K562 (cell line): ENCODE data around the gene TKT. TPM values are rescaled to one million over a fixed set of nuclear protein-coding genes. Genes with fewer than 3 reads are reported as not detected.

ENCODE experiments used
- ATAC-seq: fragments of 200-7000 bp; cut with Tn5 transposase; 3 replicates; pipeline ENCODE4 v1.9.1; 2020; ENCODE audit warnings: moderate library complexity
- BruUV-seq: library from RNA; stranded (reverse); fragments of 400-500 nt; replicated peaks from 2 replicates; lab custom pipeline; 2021; lab: Mats Ljungman, UMichigan
- CTCF ChIA-PET: fragments of 300-600 bp; formaldehyde crosslinking; extraction: SDS; loops from one replicate; lab custom pipeline; 2021; ENCODE audit warnings: low intra/inter-chr PET ratio; lab: Yijun Ruan, JAX
- POLR2A ChIA-PET: fragments of 300-600, 350-650 bp; sonication (Branson Sonifier 250); formaldehyde crosslinking; extraction: SDS; loops from one replicate; lab custom pipeline; 2021; ENCODE audit warnings: antibody characterized with exemption, inconsistent platforms; lab: Yijun Ruan, JAX
- DNase-seq, 4 experiments: peaks; one replicate each; pipeline versions ENCODE4 v3.0.0 to v3.0.0-alpha.2; 2011 to 2018; ENCODE audit warnings: low spot score in 3 of 4, mixed read lengths in 3 of 4; ENCODE audit errors: extremely low read depth in 1 of 4
- FAIRE-seq: peaks from 2 replicates; lab custom pipeline; 2011; peaks lifted over from hg19 to GRCh38; lab: Jason Lieb, UNC
- H2AFZ ChIP-seq: 2 replicates; pipeline ENCODE4 v1.6.0; 2011; ENCODE audit warnings: low read depth, low read length, control low read depth, inconsistent platforms
- H3K27ac ChIP-seq: fragments of 200-600 bp; 3 replicates; pipeline ENCODE4 v1.8.0; 2011; ENCODE audit warnings: low read depth, mild to moderate bottlenecking, control low read depth, inconsistent platforms, low read length, moderate library complexity, mixed read lengths; ENCODE audit errors: extremely low read depth
- H3K27me3 ChIP-seq, 2 experiments: fragments of 300-600 bp in 1 of 2; 2 replicates in 1 of 2; 3 replicates in 1 of 2; pipeline versions ENCODE4 v1.6.0 to v1.8.0; 2011; ENCODE audit warnings: inconsistent platforms in 2 of 2, low read length in 2 of 2, mild to moderate bottlenecking in 1 of 2, mixed read lengths in 1 of 2, moderate library complexity in 1 of 2; ENCODE audit not compliant: control insufficient read depth in 2 of 2, insufficient read depth in 2 of 2
- H3K36me3 ChIP-seq: fragments of 300-600 bp; 3 replicates; pipeline ENCODE4 v1.8.0; 2011; ENCODE audit warnings: mild to moderate bottlenecking, low read length, inconsistent platforms; ENCODE audit not compliant: control insufficient read depth, insufficient read depth
- H3K4me1 ChIP-seq, 2 experiments: fragments of 200-600 bp in 1 of 2; replicated peaks in 1 of 2; 2 replicates in 1 of 2; 3 replicates in 1 of 2; pipeline versions ENCODE4 v1.5.1 to v1.8.0; 2011; ENCODE audit warnings: inconsistent platforms in 2 of 2, low read length in 2 of 2, mild to moderate bottlenecking in 1 of 2, mixed read lengths in 1 of 2, moderate library complexity in 1 of 2; ENCODE audit not compliant: control insufficient read depth in 2 of 2, insufficient read depth in 2 of 2
- H3K4me2 ChIP-seq: 2 replicates; pipeline ENCODE4 v1.6.1; 2011; ENCODE audit warnings: low read length, control low read depth, inconsistent platforms, mixed read lengths; ENCODE audit not compliant: insufficient read depth
- H3K4me3 ChIP-seq: fragments of 200-600 bp; sonication (generic), shearing (Covaris generic); 2 replicates; pipeline ENCODE4 v1.5.1; 2016; ENCODE audit warnings: control low read depth, inconsistent platforms
- H3K79me2 ChIP-seq: fragments of 200-600 bp; 3 replicates; pipeline ENCODE4 v1.8.0; 2011; ENCODE audit warnings: low read length, inconsistent platforms; ENCODE audit not compliant: control insufficient read depth, insufficient read depth
- H3K9ac ChIP-seq, 2 experiments: 2 replicates each; pipeline versions ENCODE4 v1.6.0 to v1.6.1; 2011; ENCODE audit warnings: low read depth in 2 of 2, low read length in 2 of 2, control low read depth in 1 of 2, inconsistent platforms in 1 of 2, mild to moderate bottlenecking in 1 of 2, mixed read lengths in 1 of 2; ENCODE audit not compliant: insufficient read depth in 1 of 2
- H3K9me1 ChIP-seq: one replicate; pipeline ENCODE4 v1.6.0; 2011; ENCODE audit warnings: inconsistent platforms, mild to moderate bottlenecking, low read length, moderate library complexity; ENCODE audit not compliant: control insufficient read depth, insufficient read depth
- H3K9me3 ChIP-seq: replicated peaks from 2 replicates; pipeline ENCODE4 v1.5.1; 2011; ENCODE audit warnings: low read depth, low read length, inconsistent platforms; ENCODE audit not compliant: control insufficient read depth, insufficient read depth
- H4K20me1 ChIP-seq: replicated peaks from 2 replicates; pipeline ENCODE4 v1.6.1; 2011; ENCODE audit warnings: low read length, inconsistent platforms, mixed read lengths; ENCODE audit not compliant: control insufficient read depth, insufficient read depth
- ADNP ChIP-seq: fragments of 200-800 bp; sonication (Bioruptor generic); IDR thresholded peaks from 2 replicates; pipeline ENCODE4 v1.6.1; 2016; ENCODE audit warnings: missing genetic modification characterization, missing compliant biosample characterization
- BMI1 ChIP-seq: fragments of 150-350 bp; IDR thresholded peaks from 2 replicates; pipeline ENCODE4 v1.6.1; 2014; ENCODE audit warnings: low read length
- BRCA1 ChIP-seq, 2 experiments: fragments of 450-650 bp in 1 of 2; sonication (generic) in 1 of 2; formaldehyde crosslinking in 1 of 2; IDR thresholded peaks; 2 replicates each; pipeline versions ENCODE4 v1.5.0 to v1.6.1; 2017 to 2020; ENCODE audit warnings: mild to moderate bottlenecking in 1 of 2, missing genetic modification reagents in 1 of 2
- EP300 ChIP-seq: IDR thresholded peaks from 2 replicates; pipeline ENCODE4 v1.6.1; 2012; ENCODE audit warnings: low read length, improper control_type of control experiment
- ESRRA ChIP-seq: fragments of 450-650 bp; IDR thresholded peaks from 2 replicates; pipeline ENCODE4 v1.6.1; 2014; ENCODE audit warnings: low read depth, mild to moderate bottlenecking, moderate library complexity, borderline replicate concordance
- HNRNPLL ChIP-seq: fragments of 200-400 bp; formaldehyde crosslinking; IDR thresholded peaks from 2 replicates; pipeline ENCODE4 v1.6.1; 2017; ENCODE audit warnings: low read length, low read depth, mild to moderate bottlenecking; ENCODE audit not compliant: poor library complexity, severe bottlenecking
- NFIX ChIP-seq: fragments of 250-450 bp; sonication (Bioruptor Pico); IDR thresholded peaks from 2 replicates; pipeline ENCODE4 v1.4.0; 2020; ENCODE audit warnings: low read depth, mild to moderate bottlenecking, moderate library complexity
- NR2C2 ChIP-seq, 2 experiments: fragments of 200-800 bp in 1 of 2; sonication (Bioruptor generic) in 1 of 2; sonication (generic) in 1 of 2; formaldehyde crosslinking in 1 of 2; IDR thresholded peaks; 2 replicates each; pipeline versions ENCODE4 v1.6.1 to v1.8.0; 2016 to 2022; ENCODE audit warnings: mild to moderate bottlenecking in 1 of 2, missing compliant biosample characterization in 1 of 2, missing genetic modification characterization in 1 of 2, missing genetic modification reagents in 1 of 2
- NRF1 ChIP-seq, 2 experiments: fragments of 450-650 bp; IDR thresholded peaks in 1 of 2; conservative IDR thresholded peaks in 1 of 2; 2 replicates each; pipeline ENCODE4 v1.6.1; 2014; ENCODE audit warnings: mild to moderate bottlenecking in 2 of 2
- OTX1 ChIP-seq: fragments of 450-650 bp; formaldehyde crosslinking; IDR thresholded peaks from 2 replicates; pipeline ENCODE4 v1.4.0; 2022; ENCODE audit warnings: mild to moderate bottlenecking
- STAG1 ChIP-seq: sonication (generic); formaldehyde crosslinking; IDR thresholded peaks from 2 replicates; pipeline ENCODE4 v1.5.0; 2020; ENCODE audit warnings: missing genetic modification reagents, borderline replicate concordance
- TSC22D4 ChIP-seq: fragments of 450-650 bp; IDR thresholded peaks from 2 replicates; pipeline ENCODE4 v1.6.1; 2016; ENCODE audit warnings: missing genetic modification characterization, missing biosample characterization, control low read depth
- ZNF347 ChIP-seq: fragments of 450-650 bp; formaldehyde crosslinking; IDR thresholded peaks from 2 replicates; pipeline ENCODE4 v1.4.0; 2020; ENCODE audit warnings: low read depth, mild to moderate bottlenecking, moderate library complexity
- ZNF589 ChIP-seq: fragments of 200-800 bp; sonication (Bioruptor generic); IDR thresholded peaks from 2 replicates; pipeline ENCODE4 v1.6.1; 2016; ENCODE audit warnings: low read depth, missing genetic modification characterization, missing compliant biosample characterization
- ZZZ3 ChIP-seq: fragments of 450-650 bp; IDR thresholded peaks from 2 replicates; pipeline ENCODE4 v1.6.1; 2016; ENCODE audit warnings: antibody characterized with exemption, mild to moderate bottlenecking, moderate library complexity
- WGBS: fragments of 100-300 bp; shearing (Covaris generic); methylation state at CpG from one replicate; pipeline ENCODE4 v1.1.6; 2016; ENCODE audit warnings: low coverage, mixed read lengths; ENCODE audit not compliant: insufficient coverage; ENCODE audit errors: missing lambda C conversion rate; 5-methylcytosine and 5-hydroxymethylcytosine counted together
- in situ Hi-C: fragments of 300-500 bp; cut with MboI; formaldehyde crosslinking; loops from 4 replicates; pipeline ENCODE4 v1.15.0; 2018; ENCODE audit warnings: inconsistent platforms, mixed read lengths
- intact Hi-C: fragments of 100-400 bp; cut with micrococcal nuclease; formaldehyde crosslinking; loops from 2 replicates; pipeline ENCODE4 v1.14.2; 2022
- polyA plus RNA-seq, 8 experiments: library from polyadenylated mRNA; depleted of rRNA in 4 of 8; stranded (reverse) in 5 of 8; unstranded in 3 of 8; fragments of >200 nt; fragmentation: Nextera tagmentation in 2 of 8; fragmentation: Illumina TruSeq in 1 of 8; extraction: Ambion mirVana in 2 of 8; extraction: Trizol in 1 of 8; gene quantifications; 2 replicates each; pipeline versions ENCODE4 v1.2.1 to v1.2.3, GENCODE V29; 2011 to 2014; ENCODE audit warnings: inconsistent platforms in 1 of 8, missing spikeins in 1 of 8
- total RNA-seq, 7 experiments: library from RNA; depleted of rRNA in 6 of 7; stranded (reverse); fragments of >200 nt in 6 of 7; fragmentation: Illumina TruSeq in 2 of 7; extraction: Trizol in 2 of 7; gene quantifications; 2 replicates each; pipeline versions ENCODE4 v1.2.1 to v1.2.3, GENCODE V29; 2011 to 2021; ENCODE audit warnings: low replicate concordance in 1 of 7
- TF ChIP-seq, protein P1 (sequence below): sonication (generic); formaldehyde crosslinking; IDR thresholded peaks from 2 replicates; pipeline ENCODE4 v1.8.0; 2022; ENCODE audit warnings: mild to moderate bottlenecking, missing genetic modification reagents, borderline replicate concordance

TKT gene
- total and polyA plus RNA-seq, 9 of the 15 experiments (the other 6 are each of a cell fraction or from before 2014, with no cell fraction given): 58.1 to 401 (median 187) TPM

DNA sequence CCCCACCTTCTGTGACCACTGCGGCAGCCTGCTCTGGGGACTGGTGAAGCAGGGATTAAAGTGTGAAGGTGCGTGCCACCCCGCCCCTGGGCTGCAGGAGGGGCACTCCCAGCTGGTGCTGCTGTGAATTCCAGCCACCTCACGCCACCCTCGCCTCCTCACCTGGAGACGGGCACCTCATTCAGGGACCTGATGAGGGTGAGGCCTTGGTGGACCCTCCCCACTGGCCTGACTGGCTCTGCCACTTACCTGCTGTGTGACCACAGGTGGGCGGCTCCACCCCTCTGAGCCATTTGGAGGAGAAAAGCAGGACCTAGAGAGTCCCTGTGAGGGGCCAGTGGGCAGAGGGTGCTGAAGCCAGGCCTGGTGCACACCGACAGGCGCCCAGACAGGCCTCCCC, 72.3 kb downstream of the TKT start (continued):
- TF ChIP-seq HNRNPLL: no peak
- no peak for TF ChIP-seq NR2C2 (CRISPR knock-in tag; IDR thresholded peaks at IDR 0.05)
- no peak for TF ChIP-seq NR2C2 (tag; IDR thresholded peaks at IDR 0.05)
- TF ChIP-seq ZNF589: no peak
- no peak for TF ChIP-seq ZNF347 (CRISPR knock-in tag)
- TF ChIP-seq BMI1: no peak

DNA sequence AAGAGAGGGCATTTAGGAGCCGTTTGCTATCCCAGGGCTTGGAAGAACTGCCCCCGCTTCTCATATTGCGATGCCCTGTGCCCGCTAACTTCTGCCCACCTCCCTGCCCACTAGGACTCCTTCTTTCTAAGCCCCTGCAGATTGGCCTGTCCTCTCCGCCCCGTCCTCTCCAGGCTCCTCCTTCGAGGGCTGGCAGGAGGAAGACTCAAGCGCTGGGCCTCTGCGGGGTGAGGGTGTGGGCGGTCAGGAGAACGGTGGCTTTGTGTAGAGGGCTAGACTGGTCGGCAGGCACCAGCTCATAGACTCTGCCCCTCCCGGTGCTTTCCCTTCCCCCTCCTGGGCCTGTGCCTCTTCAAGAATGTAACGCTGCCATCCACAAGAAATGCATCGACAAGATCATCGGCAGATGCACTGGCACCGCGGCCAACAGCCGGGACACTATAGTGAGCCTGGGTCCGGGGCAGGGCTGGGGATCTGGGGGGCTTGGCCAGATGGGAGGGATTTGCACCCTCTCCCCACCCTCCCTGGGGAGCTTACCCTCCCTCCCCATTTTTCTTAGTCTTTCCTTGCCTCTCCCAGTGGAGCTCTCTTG, 73.0 kb downstream of the TKT start:
- intact Hi-C loops (no loop called here), in situ Hi-C loops (no loop called here)
- Histone ChIP-seq H3K36me3 (peaks cover 13% of the 10 kb centered on the region; the same call in 1 of the 3 replicates), H2AFZ (no peak overlapping the region), H3K27me3 (no peaks in the 10 kb centered on the region), H3K79me2 (no peaks in the 10 kb centered on the region), H3K4me2 (no peak overlapping the region), H4K20me1 (no peaks in the 10 kb centered on the region; the same call in 1 of the 2 replicates), H3K27ac (no peak overlapping the region), H3K9ac (no peak overlapping the region), H3K4me3 (no peak overlapping the region), H3K4me1 (no peaks in the 10 kb centered on the region; a peak in 1 of 5 replicates), H3K9me3 (no peaks in the 10 kb centered on the region), H3K9me1 (no peaks in the 10 kb centered on the region)
- 80% methylated on average over 9 of the region's 20 CpGs for WGBS
- FAIRE-seq (no peak), ATAC-seq (no peak), DNase-seq (no peak)
- BruUV-seq: no TSS peak
- ChIA-PET CTCF (no interaction called here), POLR2A (no interaction called here)
- TF ChIP-seq NRF1 (conservative IDR thresholded peaks at IDR 0.05 in 1 of 2, IDR thresholded peaks at IDR 0.05 in 1 of 2) (no peak), NFIX (no peak), ESRRA (no peak), EP300 (no peak), OTX1 (no peak), TSC22D4 (tag) (no peak), ADNP (no peak), ZZZ3 (no peak), STAG1 (no peak), BRCA1 (IDR thresholded peaks at IDR 0.05) (no peak), BRCA1 (CRISPR knock-in tag; IDR thresholded peaks at IDR 0.05) (no peak)
- TF ChIP-seq, protein P1, sequence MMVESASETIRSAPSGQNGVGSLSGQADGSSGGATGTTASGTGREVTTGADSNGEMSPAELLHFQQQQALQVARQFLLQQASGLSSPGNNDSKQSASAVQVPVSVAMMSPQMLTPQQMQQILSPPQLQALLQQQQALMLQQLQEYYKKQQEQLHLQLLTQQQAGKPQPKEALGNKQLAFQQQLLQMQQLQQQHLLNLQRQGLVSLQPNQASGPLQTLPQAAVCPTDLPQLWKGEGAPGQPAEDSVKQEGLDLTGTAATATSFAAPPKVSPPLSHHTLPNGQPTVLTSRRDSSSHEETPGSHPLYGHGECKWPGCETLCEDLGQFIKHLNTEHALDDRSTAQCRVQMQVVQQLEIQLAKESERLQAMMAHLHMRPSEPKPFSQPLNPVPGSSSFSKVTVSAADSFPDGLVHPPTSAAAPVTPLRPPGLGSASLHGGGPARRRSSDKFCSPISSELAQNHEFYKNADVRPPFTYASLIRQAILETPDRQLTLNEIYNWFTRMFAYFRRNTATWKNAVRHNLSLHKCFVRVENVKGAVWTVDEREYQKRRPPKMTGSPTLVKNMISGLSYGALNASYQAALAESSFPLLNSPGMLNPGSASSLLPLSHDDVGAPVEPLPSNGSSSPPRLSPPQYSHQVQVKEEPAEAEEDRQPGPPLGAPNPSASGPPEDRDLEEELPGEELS (CRISPR knock-in tag): no peak
